Measurements from ENCODE around the gene SMIM10. TPM values are rescaled to one million over a fixed set of nuclear protein-coding genes. Genes with fewer than 3 reads are reported as not detected.

Gene SMIM10
- total RNA-seq, 4 donors from 2014 or later: 8.9 to 12.9 (median 11.6) TPM

GRCh38 chrX:135003876-135004623 is 13.3 kb downstream of the SMIM10 start:
- Histone ChIP-seq H3K27me3 (peaks cover 0 to 5% (median 0%) of the 10 kb centered on the region in 4 donors), H3K36me3 (no peaks in the 10 kb centered on the region), H3K9me3 (no peaks in the 10 kb centered on the region), H3K4me1 (peaks cover 0 to 14% (median 13%) of the 10 kb centered on the region in 4 donors), H3K4me3 (peak overlapping the region; percentile 48 to 58 (median 52)), H3K27ac (replicated peaks in 1 of 4) (peak overlapping the region; percentile 31 to 73 (median 70))
- DNase-seq (ENCODE audit: extremely low spot score): peak; percentile 93
- TF ChIP-seq POLR2A (IDR thresholded peaks at IDR 0.05; ENCODE audit: low read depth): no peak
- TF ChIP-seq, protein P1, sequence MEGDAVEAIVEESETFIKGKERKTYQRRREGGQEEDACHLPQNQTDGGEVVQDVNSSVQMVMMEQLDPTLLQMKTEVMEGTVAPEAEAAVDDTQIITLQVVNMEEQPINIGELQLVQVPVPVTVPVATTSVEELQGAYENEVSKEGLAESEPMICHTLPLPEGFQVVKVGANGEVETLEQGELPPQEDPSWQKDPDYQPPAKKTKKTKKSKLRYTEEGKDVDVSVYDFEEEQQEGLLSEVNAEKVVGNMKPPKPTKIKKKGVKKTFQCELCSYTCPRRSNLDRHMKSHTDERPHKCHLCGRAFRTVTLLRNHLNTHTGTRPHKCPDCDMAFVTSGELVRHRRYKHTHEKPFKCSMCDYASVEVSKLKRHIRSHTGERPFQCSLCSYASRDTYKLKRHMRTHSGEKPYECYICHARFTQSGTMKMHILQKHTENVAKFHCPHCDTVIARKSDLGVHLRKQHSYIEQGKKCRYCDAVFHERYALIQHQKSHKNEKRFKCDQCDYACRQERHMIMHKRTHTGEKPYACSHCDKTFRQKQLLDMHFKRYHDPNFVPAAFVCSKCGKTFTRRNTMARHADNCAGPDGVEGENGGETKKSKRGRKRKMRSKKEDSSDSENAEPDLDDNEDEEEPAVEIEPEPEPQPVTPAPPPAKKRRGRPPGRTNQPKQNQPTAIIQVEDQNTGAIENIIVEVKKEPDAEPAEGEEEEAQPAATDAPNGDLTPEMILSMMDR (IDR thresholded peaks at IDR 0.05): no peak
- peak; percentile 50 to 68 for TF ChIP-seq POLR2AphosphoS5 (IDR thresholded peaks at IDR 0.05)
- WGBS: 48% methylated on average over 33 of the region's 35 CpGs
- intact Hi-C loops (cut with DNase I): no loop called here

DNA sequence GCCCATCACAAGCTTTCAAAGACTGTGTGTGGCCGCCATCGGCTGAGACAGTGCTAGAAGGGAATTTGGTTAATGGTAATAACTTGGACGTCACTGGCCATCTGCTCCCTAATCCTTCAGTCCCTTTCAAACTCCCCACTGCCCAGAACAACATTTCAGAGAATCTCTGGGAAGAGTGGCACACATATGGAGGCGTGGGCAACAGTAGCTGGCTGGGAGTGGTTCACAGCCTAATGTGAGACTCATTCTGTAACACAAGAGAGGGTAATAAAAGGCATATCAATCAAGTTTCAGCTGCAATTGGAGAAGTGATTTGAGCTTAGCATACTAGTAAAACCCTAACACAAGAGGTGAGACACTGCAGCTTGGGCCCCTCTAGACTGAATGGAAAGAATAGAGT is 15.4 kb downstream of the SMIM10 start:
- H3K9me3 ChIP-seq: no peaks in the 10 kb centered on the region

DNA sequence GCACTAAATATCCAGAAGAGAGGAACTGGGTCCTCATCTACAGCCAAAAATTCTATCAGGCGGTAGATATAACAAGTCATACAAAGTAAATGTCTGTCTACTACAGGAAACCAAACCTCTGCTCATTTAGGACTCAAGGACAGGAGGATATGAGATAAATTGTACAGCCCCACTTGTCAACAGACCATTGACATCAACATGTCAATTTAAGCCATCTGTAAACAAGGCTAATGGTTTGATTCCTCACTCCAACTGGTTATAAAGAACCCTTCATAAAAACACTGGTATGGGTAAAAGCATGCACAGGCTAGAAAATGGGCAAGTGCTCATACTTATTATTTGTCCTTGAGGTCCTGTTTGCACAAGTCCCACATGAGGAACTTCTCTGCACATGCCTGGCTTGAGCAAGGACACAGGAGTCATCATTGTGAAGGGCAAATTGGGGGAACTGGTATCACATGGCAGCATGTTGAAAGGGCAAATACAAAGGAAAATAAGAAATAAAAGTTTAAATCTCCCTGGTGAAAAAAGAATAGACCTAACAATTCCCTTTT is 18.3 kb downstream of the SMIM10 start:
- TF ChIP-seq POLR2A (IDR thresholded peaks at IDR 0.05; ENCODE audit: low read depth): no peak
- no peak for TF ChIP-seq EP300 (IDR thresholded peaks at IDR 0.05)
- no peak for TF ChIP-seq POLR2AphosphoS5 (IDR thresholded peaks at IDR 0.05)
- TF ChIP-seq, protein P1 (IDR thresholded peaks at IDR 0.05): no peak
- Histone ChIP-seq H3K4me1 (no peaks in the 10 kb centered on the region), H3K27ac (replicated peaks in 1 of 4) (no peak overlapping the region), H3K36me3 (no peaks in the 10 kb centered on the region), H3K9me3 (no peaks in the 10 kb centered on the region), H3K27me3 (peaks cover 0 to 3% (median 0%) of the 10 kb centered on the region in 4 donors), H3K4me3 (no peak overlapping the region)
- WGBS: 86% methylated on average over 1 of the region's 1 CpG
- DNase-seq (ENCODE audit: extremely low spot score): no peak
- intact Hi-C loops (cut with DNase I): no loop called here

More for the DNA sequence above, 15.4 kb downstream of the SMIM10 start:
- TF ChIP-seq, protein P1 (IDR thresholded peaks at IDR 0.05): no peak
- TF ChIP-seq POLR2A (IDR thresholded peaks at IDR 0.05; ENCODE audit: low read depth) (no peak), EP300 (IDR thresholded peaks at IDR 0.05) (no peak), POLR2AphosphoS5 (IDR thresholded peaks at IDR 0.05) (no peak)
- no peak overlapping the region for H3K27ac ChIP-seq (replicated peaks in 1 of 4)
- peaks cover 0 to 5% (median 0%) of the 10 kb centered on the region in 4 donors for H3K4me1 ChIP-seq
- intact Hi-C loops (cut with DNase I): no loop called here
- no peaks in the 10 kb centered on the region for H3K36me3 ChIP-seq
- 64% methylated on average over 4 of the region's 4 CpGs for whole genome bisulfite sequencing
- DNase-seq (ENCODE audit: extremely low spot score): no peak
- no peak overlapping the region for H3K4me3 ChIP-seq
- H3K27me3 ChIP-seq: peaks cover 0 to 5% (median 0%) of the 10 kb centered on the region in 4 donors

GRCh38 chrX:135009838-135010237 is 19.0 kb downstream of the SMIM10 start:
- no peak for TF ChIP-seq POLR2A (IDR thresholded peaks at IDR 0.05; ENCODE audit: low read depth)
- no peak for TF ChIP-seq POLR2AphosphoS5 (IDR thresholded peaks at IDR 0.05)
- TF ChIP-seq EP300 (IDR thresholded peaks at IDR 0.05): no peak
- TF ChIP-seq, protein P1 (IDR thresholded peaks at IDR 0.05): no peak
- H3K27me3 ChIP-seq: no peaks in the 10 kb centered on the region
- H3K9me3 ChIP-seq: no peaks in the 10 kb centered on the region
- no peak for DNase-seq (ENCODE audit: extremely low spot score)
- H3K36me3 ChIP-seq: no peaks in the 10 kb centered on the region
- WGBS: 60% methylated on average over 4 of the region's 4 CpGs
- no peak overlapping the region for H3K27ac ChIP-seq (replicated peaks in 1 of 4)
- intact Hi-C loops (cut with DNase I): no loop called here
- no peak overlapping the region for H3K4me3 ChIP-seq
- no peaks in the 10 kb centered on the region for H3K4me1 ChIP-seq

Measured in esophagus muscularis mucosa (tissue), 4 donors.